Measurements from ENCODE around the gene SARS1. TPM values are rescaled to one million over a fixed set of nuclear protein-coding genes. Genes with fewer than 3 reads are reported as not detected.
A peak's percentile ranks its signal among the peaks of the same experiment; 100 is the strongest.

The SARS1 gene, protein sequence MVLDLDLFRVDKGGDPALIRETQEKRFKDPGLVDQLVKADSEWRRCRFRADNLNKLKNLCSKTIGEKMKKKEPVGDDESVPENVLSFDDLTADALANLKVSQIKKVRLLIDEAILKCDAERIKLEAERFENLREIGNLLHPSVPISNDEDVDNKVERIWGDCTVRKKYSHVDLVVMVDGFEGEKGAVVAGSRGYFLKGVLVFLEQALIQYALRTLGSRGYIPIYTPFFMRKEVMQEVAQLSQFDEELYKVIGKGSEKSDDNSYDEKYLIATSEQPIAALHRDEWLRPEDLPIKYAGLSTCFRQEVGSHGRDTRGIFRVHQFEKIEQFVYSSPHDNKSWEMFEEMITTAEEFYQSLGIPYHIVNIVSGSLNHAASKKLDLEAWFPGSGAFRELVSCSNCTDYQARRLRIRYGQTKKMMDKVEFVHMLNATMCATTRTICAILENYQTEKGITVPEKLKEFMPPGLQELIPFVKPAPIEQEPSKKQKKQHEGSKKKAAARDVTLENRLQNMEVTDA
- total RNA-seq (2016; rRNA removed; fragmentation: Illumina TruSeq; extraction: Trizol) = 134 and 166 TPM in 2 replicates
- total RNA-seq (2016; cell fraction: cytosol; rRNA removed; fragmentation: Illumina TruSeq; extraction: Trizol; ENCODE audit: low read depth) = 35.5 and 37.6 TPM in 2 replicates
- 133 and 171 TPM in 2 replicates for total RNA-seq (2016; cell fraction: insoluble cytoplasmic fraction; rRNA removed; fragmentation: Illumina TruSeq; extraction: Trizol)
- 59.1 and 63.3 TPM in 2 replicates for total RNA-seq (2016; cell fraction: membrane; rRNA removed; fragmentation: Illumina TruSeq; extraction: Trizol)
- total RNA-seq (2016; cell fraction: nucleus; rRNA removed; fragmentation: Illumina TruSeq; extraction: Trizol) = 64.5 and 74.2 TPM in 2 replicates
- 103 and 142 TPM in 2 replicates for polyA plus RNA-seq (2011; rRNA removed)
- 112 and 159 TPM in 2 replicates for polyA plus RNA-seq (2011; cell fraction: cytosol; rRNA removed)
- 105 and 142 TPM in 2 replicates for polyA plus RNA-seq (2011; cell fraction: nucleus; rRNA removed)
- polyA plus RNA-seq (2012) = 149 and 254 TPM in 2 replicates
- polyA plus RNA-seq (2016; cell fraction: cytosol; fragmentation: Illumina TruSeq; extraction: Trizol; ENCODE audit: low read depth) = 26.3 and 26.7 TPM in 2 replicates
- polyA plus RNA-seq (2016; cell fraction: insoluble cytoplasmic fraction; fragmentation: Illumina TruSeq; extraction: Trizol; ENCODE audit: low read depth) = 147 and 154 TPM in 2 replicates
- polyA plus RNA-seq (2016; cell fraction: membrane; fragmentation: Illumina TruSeq; extraction: Trizol; ENCODE audit: low read depth) = 40.9 and 46.0 TPM in 2 replicates
- 89.4 and 93.0 TPM in 2 replicates for polyA plus RNA-seq (2016; cell fraction: nucleus; fragmentation: Illumina TruSeq; extraction: Trizol; ENCODE audit: insufficient read depth, low read depth)
- 99.8 and 124 TPM in 2 replicates for polyA minus RNA-seq (2011; rRNA and poly(A)+ RNA removed; ENCODE audit: low replicate concordance)
- 50.9 and 77.1 TPM in 2 replicates for polyA minus RNA-seq (2011; cell fraction: cytosol; rRNA and poly(A)+ RNA removed)
- 83.3 and 131 TPM in 2 replicates for polyA minus RNA-seq (2011; cell fraction: nucleus; rRNA and poly(A)+ RNA removed)
- percentile 88 among the genes with signal in this experiment for Bru-seq, nascent RNA
- percentile 95 among the genes with signal in this experiment for BruChase-seq, experiment 1, labeled RNA remaining after a 6-hour chase
- percentile 91 among the genes with signal in this experiment for BruChase-seq, experiment 2, labeled RNA remaining after a 2-hour chase
- long read RNA-seq, experiment 1, transcript SARS-206 (2 exons, 804 nt) = minor isoform, 11 of 188 reads
- long read RNA-seq, experiment 1, transcript SARS-201 (11 exons, 1,852 nt) = major isoform, 154 of 188 reads
- long read RNA-seq, experiment 1, partial matches to known transcripts = 15 of 188 reads
- long read RNA-seq, experiment 1, other reads (novel, unspliced or antisense) = 8 of 188 reads
- long read RNA-seq, experiment 2, transcript SARS-206 (2 exons, 804 nt) = minor isoform, 12 of 762 reads
- long read RNA-seq, experiment 2, transcript SARS-203 (2 exons, 1,582 nt) = minor isoform, 16 of 762 reads
- long read RNA-seq, experiment 2, transcript SARS-201 (11 exons, 1,852 nt) = major isoform, 501 of 762 reads
- long read RNA-seq, experiment 2, partial matches to known transcripts = 130 of 762 reads
- long read RNA-seq, experiment 2, other reads (novel, unspliced or antisense) = 101 of 762 reads

DNA sequence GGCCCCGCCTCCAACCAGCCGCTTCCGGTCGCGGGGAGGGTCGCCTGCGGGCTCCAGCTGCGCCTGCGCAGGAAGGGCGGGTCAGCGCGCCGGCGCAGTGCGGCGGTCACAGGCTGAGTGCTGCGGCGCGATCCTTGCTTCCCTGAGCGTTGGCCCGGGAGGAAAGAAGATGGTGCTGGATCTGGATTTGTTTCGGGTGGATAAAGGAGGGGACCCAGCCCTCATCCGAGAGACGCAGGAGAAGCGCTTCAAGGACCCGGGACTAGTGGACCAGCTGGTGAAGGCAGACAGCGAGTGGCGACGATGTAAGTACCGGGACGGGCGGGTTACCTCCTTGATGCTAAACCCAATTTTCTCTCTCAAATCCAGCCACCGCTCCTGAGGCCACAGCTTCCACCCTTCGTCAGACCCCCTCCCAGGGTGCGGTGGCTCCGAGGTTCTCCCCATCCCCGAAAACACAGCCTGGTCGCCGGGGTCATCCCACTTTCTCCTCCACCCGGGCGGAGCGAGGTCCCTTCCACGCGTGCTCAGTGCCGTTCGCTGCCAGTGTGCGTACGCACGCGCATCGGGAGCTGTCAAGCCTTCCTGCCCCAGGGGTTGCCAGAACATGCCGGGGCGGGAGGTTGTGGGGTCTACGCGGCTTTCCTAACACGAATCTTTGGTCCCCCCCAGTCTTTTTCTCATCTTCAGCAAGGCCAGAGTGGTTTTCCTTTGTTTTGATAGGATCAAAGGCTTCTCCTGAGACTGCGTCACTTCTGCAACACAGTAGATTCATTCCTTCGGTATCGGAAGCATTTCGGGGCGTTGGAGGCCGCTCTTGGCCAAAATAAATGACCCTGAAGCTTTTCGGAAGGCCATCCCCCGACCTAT, at the start of gene SARS1:
SARS1 (plus strand) TSS at position 95 of the 870 bp plus-strand sequence; CDS start at position 170, 75 bp downstream.
- intact Hi-C loops (cut with micrococcal nuclease; ENCODE audit: unreplicated experiment) = no loop called here
- Histone ChIP-seq H3K9ac (ENCODE audit: insufficient read depth, low read depth, low read length) (peak within 1 kb of the TSS; percentile 91), H3K4me3 (replicated peaks in 1 of 3; ENCODE audit: insufficient read depth in 1 of 3, low read depth in 2 of 3, low read length in 3 of 3) (peak within 1 kb of the TSS; percentile 71 to 100 (median 74)), H3K9me3 (ENCODE audit: low read length) (no peaks in the 10 kb centered on the region), H3K27ac (ENCODE audit: extremely low read length, insufficient read depth, low read length) (peak within 1 kb of the TSS; percentile 72), H3K27me3 (ENCODE audit: control insufficient read depth in 1 of 2, insufficient read depth in 2 of 2, low read length in 2 of 2) (peaks cover 0 to 2% of the 10 kb centered on the region in 2 experiments; a peak in 1 of 5 replicates), H4K20me1 (ENCODE audit: insufficient read depth, low read length) (peaks cover 6% of the 10 kb centered on the region; the same call in 1 of the 2 replicates), H3K36me3 (replicated peaks in 1 of 2; ENCODE audit: control insufficient read depth in 1 of 2, insufficient read depth in 2 of 2, low read length in 2 of 2) (peaks cover 0 to 12% of the 10 kb centered on the region in 2 experiments; a peak in 1 of 5 replicates), H3K4me1 (ENCODE audit: insufficient read depth, low read length) (peaks cover 46% of the 10 kb centered on the region), H2AFZ (ENCODE audit: low read length) (peak within 1 kb of the TSS; percentile 80), H3K4me2 (ENCODE audit: low read depth, low read length) (peak within 1 kb of the TSS; percentile 96), H3K79me2 (ENCODE audit: insufficient read depth, low read length) (peaks cover 44% of the 10 kb centered on the region)
- ATAC-seq (peak; percentile 92), FAIRE-seq (no peak), DNase-seq (ENCODE audit: low spot score) (peak; percentile 76)
- in situ Hi-C loops (cut with HindIII; ENCODE audit: extremely low pct_ligation_motif_present, low pct_unique_long_range_greater_than_20kb) = no loop called here
- CTCF ChIA-PET (ENCODE audit: low intra/inter-chr PET ratio, low total read pairs) = no interaction called here
- BruUV-seq (replicated peaks) = TSS peak; percentile 97
- WGBS (ENCODE audit: low lambda C conversion rate) = under 1% methylated on average over 41 of the region's 64 CpGs
- POLR2A ChIA-PET = interaction anchor here (0.5 to 2.8 kb wide), 28 partner anchors 9 to 334 kb away, joined by 3 to 27 read pairs (median 4); partner anchors contain the start of genes ATXN7L2, GNAI3, PSMA5 and PSRC1
- TF ChIP-seq KMT2B (CRISPR knock-in tag; IDR thresholded peaks at IDR 0.05) = no peak
- TF ChIP-seq CENPT (CRISPR knock-in tag; IDR thresholded peaks at IDR 0.05; ENCODE audit: low read depth) = no peak
- TF ChIP-seq, protein P1, sequence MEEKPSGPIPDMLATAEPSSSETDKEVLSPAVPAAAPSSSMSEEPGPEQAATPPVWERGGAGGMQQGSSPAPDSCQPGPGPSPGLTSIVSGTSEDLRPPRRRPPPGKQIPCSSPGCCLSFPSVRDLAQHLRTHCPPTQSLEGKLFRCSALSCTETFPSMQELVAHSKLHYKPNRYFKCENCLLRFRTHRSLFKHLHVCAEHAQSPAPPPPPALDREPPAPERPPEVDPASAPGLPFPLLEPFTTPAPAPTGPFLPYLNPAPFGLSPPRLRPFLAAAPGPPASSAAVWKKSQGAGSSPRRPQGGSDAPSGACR (CRISPR knock-in tag; IDR thresholded peaks at IDR 0.05) = no peak; the same call in 1 of the 2 replicates
- TF ChIP-seq, protein P2, sequence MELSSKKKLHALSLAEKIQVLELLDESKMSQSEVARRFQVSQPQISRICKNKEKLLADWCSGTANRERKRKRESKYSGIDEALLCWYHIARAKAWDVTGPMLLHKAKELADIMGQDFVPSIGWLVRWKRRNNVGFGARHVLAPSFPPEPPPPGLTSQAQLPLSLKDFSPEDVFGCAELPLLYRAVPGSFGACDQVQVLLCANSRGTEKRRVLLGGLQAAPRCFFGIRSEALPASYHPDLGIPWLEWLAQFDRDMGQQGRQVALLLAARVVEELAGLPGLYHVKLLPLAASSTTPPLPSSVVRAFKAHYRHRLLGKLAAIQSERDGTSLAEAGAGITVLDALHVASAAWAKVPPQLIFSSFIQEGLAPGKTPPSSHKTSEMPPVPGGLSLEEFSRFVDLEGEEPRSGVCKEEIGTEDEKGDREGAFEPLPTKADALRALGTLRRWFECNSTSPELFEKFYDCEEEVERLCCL (CRISPR knock-in tag; IDR thresholded peaks at IDR 0.05; ENCODE audit: borderline replicate concordance) = no peak
- peak; percentile 84; the same call in 1 of the 2 replicates for TF ChIP-seq ZIK1 (CRISPR knock-in tag; IDR thresholded peaks at IDR 0.05; ENCODE audit: borderline replicate concordance, low read depth)
- TF ChIP-seq ZNF317 (CRISPR knock-in tag; IDR thresholded peaks at IDR 0.05) = no peak
- TF ChIP-seq TAF15 (IDR thresholded peaks at IDR 0.05; ENCODE audit: low read depth, low read length, poor library complexity, severe bottlenecking) = no peak
- TF ChIP-seq NKX3-1 (CRISPR knock-in tag; IDR thresholded peaks at IDR 0.05) = no peak
- peak; percentile 47; the same call in 1 of the 2 replicates for TF ChIP-seq HOXA5 (CRISPR knock-in tag; IDR thresholded peaks at IDR 0.05)
- TF ChIP-seq SALL1 (CRISPR knock-in tag; IDR thresholded peaks at IDR 0.05) = peak; percentile 61
- no peak for TF ChIP-seq LCORL (IDR thresholded peaks at IDR 0.05)
- 0 out of 2 replicates have a peak, but pooled peaks have one; percentile 25 for TF ChIP-seq LCORL (CRISPR knock-in tag; IDR thresholded peaks at IDR 0.05)
- TF ChIP-seq HNRNPLL (IDR thresholded peaks at IDR 0.05; ENCODE audit: low read depth, low read length, poor library complexity, severe bottlenecking) = peak; percentile 86

Measured in HepG2 (cell line).